Fibroblast of villous mesenchyme (primary cell): ENCODE measurements around the gene TSPAN11. TPM values are rescaled to one million over a fixed set of nuclear protein-coding genes. Genes with fewer than 3 reads are reported as not detected.

Experiments
- DNase-seq: peaks from one replicate; pipeline ENCODE4 v3.0.0-alpha.2; 2010; ENCODE audit warnings: low read depth
- H3K4me3 ChIP-seq: 2 replicates; pipeline ENCODE4 v1.5.1; 2011; ENCODE audit warnings: low read depth, mild to moderate bottlenecking, low read length
- total RNA-seq: library from RNA; depleted of rRNA; stranded (reverse); fragments of >200 nt; gene quantifications from 2 replicates; pipeline ENCODE4 v1.2.3, GENCODE V29; 2012
- TF ChIP-seq, protein P1 (sequence below): IDR thresholded peaks from 2 replicates; pipeline ENCODE4 v1.5.1; 2012; ENCODE audit warnings: low read depth, mild to moderate bottlenecking, low read length; ENCODE audit not compliant: insufficient read depth

TSPAN11 gene
- total RNA-seq, 1 donor = 0.43 TPM

GRCh38 chr12:30975581-30975980, 49.0 kb downstream of the TSPAN11 start:
- TF ChIP-seq, protein P1, sequence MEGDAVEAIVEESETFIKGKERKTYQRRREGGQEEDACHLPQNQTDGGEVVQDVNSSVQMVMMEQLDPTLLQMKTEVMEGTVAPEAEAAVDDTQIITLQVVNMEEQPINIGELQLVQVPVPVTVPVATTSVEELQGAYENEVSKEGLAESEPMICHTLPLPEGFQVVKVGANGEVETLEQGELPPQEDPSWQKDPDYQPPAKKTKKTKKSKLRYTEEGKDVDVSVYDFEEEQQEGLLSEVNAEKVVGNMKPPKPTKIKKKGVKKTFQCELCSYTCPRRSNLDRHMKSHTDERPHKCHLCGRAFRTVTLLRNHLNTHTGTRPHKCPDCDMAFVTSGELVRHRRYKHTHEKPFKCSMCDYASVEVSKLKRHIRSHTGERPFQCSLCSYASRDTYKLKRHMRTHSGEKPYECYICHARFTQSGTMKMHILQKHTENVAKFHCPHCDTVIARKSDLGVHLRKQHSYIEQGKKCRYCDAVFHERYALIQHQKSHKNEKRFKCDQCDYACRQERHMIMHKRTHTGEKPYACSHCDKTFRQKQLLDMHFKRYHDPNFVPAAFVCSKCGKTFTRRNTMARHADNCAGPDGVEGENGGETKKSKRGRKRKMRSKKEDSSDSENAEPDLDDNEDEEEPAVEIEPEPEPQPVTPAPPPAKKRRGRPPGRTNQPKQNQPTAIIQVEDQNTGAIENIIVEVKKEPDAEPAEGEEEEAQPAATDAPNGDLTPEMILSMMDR = no peak
- no peak for DNase-seq
- H3K4me3 ChIP-seq = no peak overlapping the region

GRCh38 chr12:30976206-30976605, 49.7 kb downstream of the TSPAN11 start:
- no peak for DNase-seq
- H3K4me3 ChIP-seq = no peak overlapping the region
- TF ChIP-seq, protein P1 = no peak

DNA sequence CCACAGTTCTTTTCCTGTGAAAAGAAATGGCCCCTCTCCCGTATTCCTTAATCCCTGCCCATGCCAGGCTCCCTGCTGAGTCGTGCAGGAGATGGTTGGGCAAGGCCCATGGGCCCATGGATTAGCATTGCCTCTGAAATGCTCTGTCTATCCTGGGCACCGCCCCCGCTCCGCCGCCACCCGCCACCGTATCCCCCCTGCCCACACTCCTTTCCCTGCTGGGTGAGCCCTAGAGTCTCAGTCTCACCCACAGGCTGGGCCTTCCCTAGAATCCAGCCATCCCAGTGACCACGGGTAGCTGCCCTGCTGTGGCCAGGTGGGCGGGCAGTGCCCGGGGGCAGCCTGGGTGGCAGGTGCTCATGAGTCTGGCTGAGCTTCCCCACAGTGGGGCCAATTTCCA, 50.6 kb downstream of the TSPAN11 start:
- TF ChIP-seq, protein P1 = no peak
- H3K4me3 ChIP-seq = no peak overlapping the region
- DNase-seq = no peak

DNA sequence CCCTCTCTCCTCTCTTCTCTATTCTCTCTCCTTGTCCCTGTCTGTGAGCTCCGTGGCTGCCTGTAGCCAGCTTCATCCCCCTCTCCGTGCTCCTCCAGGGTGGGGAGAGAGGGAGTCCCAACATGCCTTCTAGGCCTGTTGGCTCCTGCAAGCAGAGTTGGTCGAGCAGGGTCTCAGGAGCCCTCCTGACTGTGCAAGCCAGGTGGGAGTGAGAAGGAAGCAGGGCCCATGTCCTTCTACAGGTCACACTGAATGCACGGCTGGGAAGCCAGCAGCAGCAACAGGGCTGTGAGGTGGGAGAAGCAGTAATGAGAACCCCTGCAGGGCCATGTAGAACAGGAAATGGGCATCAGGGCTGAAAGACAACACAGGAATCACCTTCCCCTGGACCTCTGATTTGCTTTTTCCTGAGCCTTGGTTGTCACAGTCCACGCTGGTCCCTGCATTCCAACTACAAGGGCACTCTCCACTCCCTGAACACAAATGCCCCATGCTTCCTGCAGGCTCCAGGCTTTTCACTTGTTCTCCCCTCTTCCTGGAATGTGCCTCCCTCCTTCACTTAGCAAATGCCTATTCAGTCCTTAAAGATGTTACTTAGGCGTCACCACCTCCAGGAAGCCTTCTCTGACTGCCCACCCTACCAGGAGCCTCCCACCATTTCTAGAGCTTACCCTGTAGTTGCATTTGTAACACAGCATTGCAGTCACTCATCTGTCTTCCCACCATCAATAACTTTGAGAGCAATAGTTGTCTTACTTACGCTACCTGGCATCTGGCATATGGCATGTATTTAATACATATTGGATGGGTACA, 51.2 kb downstream of the TSPAN11 start:
- no peak for DNase-seq
- H3K4me3 ChIP-seq = no peak overlapping the region
- TF ChIP-seq, protein P1 = no peak

DNA sequence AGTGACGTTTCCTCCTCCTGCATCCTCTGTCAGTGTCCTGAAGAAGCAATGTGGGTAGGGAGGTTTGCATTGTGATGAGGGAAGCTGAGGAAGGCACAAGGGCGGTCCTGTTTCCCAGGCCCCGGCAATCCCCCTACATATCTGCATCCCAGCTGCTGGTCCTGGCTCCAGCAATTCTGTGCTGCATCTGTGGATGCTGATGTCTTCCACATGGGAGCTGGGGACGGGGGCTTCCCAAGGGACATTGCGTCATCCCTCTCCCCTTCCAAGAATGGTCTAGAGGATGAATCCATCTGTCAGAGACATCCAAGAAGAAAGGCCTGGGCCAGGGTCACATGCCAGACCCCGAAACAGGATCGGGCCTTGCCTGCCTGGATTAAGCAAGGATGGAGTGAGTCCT, 52.1 kb downstream of the TSPAN11 start:
- TF ChIP-seq, protein P1 = no peak
- H3K4me3 ChIP-seq = no peak overlapping the region
- no peak for DNase-seq

DNA sequence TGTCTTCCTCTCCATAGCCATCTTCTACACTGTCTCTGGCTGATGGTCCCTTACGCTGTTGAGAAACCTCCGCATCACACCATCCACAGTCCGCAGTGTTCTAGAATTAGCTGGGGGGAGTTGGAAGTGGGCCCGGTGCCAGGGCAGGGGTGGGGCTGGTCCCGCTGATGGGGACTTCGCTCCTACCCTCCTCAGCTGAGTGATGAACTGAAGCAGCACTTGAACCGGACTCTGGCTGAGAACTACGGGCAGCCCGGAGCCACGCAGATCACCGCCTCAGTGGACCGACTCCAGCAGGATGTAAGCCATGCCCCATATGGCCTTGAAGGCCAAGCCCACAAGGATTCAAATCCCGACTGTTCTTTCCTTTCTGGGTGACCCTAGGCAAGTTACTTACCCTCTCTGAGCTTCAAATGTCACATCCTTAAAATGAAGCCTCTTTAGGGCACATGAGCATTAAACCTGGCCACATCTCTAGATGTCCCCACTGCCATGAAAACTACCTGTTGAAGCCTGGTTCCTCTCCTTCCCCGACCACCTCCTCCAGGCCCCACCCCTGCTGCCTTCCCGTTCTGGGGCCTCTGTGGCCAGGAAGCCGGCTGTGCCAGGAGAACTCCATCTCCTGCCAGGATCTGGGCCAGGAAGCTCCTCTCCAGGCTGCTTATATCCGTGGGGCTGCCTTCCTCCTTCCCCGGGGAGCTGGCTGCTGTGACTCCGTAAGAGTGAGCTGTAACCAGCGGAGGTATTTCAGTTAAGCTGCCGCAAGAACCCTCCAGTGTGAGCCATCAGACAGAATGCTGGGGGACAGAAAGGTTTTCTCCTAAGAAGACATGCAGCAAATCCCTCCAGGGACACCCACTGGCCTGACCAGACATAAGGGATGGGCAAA, 53.1 kb downstream of the TSPAN11 start:
- TF ChIP-seq, protein P1 = no peak
- H3K4me3 ChIP-seq = no peak overlapping the region
- DNase-seq = no peak
